B cell (primary cell): ENCODE measurements around the gene TMEM154. TPM values are rescaled to one million over a fixed set of nuclear protein-coding genes. Genes with fewer than 3 reads are reported as not detected.

Experiments used
- ATAC-seq: fragments of 200-7000 bp; cut with Tn5 transposase; one replicate; pipeline ENCODE4 v1.10.0; 2021; ENCODE audit warnings: low read depth, mild to moderate bottlenecking, moderate number of reproducible peaks, moderate library complexity
- CTCF ChIA-PET: fragments of 350-600 bp; sonication (Branson Sonifier 250); formaldehyde crosslinking; loops from one replicate; lab custom pipeline; 2021; ENCODE audit warnings: antibody characterized with exemption, inconsistent platforms; lab: Charles Lee
- POLR2A ChIA-PET: fragments of 350-600 bp; sonication (Branson Sonifier 250); formaldehyde crosslinking; loops from one replicate; lab custom pipeline; 2021; ENCODE audit warnings: antibody characterized with exemption; lab: Charles Lee
- DNase-seq: peaks from one replicate; pipeline ENCODE4 v3.0.0; 2013
- H2AFZ ChIP-seq: 2 replicates; pipeline ENCODE4 v1.6.1; 2012; ENCODE audit warnings: mild to moderate bottlenecking, low read depth, low read length; ENCODE audit not compliant: insufficient read depth, poor library complexity, severe bottlenecking
- H3K27ac ChIP-seq, 2 donors: 1 replicate in 1 of 2; 2 replicates in 1 of 2; pipeline ENCODE4 v1.5.1; 2012 to 2013; ENCODE audit warnings: low read length in 2 of 2, mild to moderate bottlenecking in 2 of 2, moderate library complexity in 1 of 2
- H3K27me3 ChIP-seq, 4 experiments: fragments of 200-600 bp in 1 of 4; sonication (generic) in 1 of 4; replicated peaks in 1 of 4; 1 replicate in 2 of 4; 2 replicates in 2 of 4; pipeline versions ENCODE4 v1.6.1 to v1.7.0; 2013 to 2016; ENCODE audit warnings: low read length in 3 of 4, mild to moderate bottlenecking in 2 of 4, mixed read lengths in 1 of 4, moderate library complexity in 1 of 4; ENCODE audit not compliant: insufficient read depth in 4 of 4, control insufficient read depth in 3 of 4; ENCODE audit errors: control extremely low read depth in 1 of 4
- H3K36me3 ChIP-seq, 2 experiments: replicated peaks in 1 of 2; 1 replicate in 1 of 2; 2 replicates in 1 of 2; pipeline versions ENCODE4 v1.6.1 to v1.7.1; 2013; ENCODE audit warnings: low read length in 1 of 2; ENCODE audit not compliant: insufficient read depth in 2 of 2, control insufficient read depth in 1 of 2; ENCODE audit errors: control extremely low read depth in 1 of 2, extremely low read depth in 1 of 2
- H3K4me1 ChIP-seq, 2 donors: fragments of 200-600 bp in 1 of 2; sonication (generic) in 1 of 2; 1 replicate in 1 of 2; 2 replicates in 1 of 2; pipeline versions ENCODE4 v1.5.1 to v1.6.1; 2013 to 2017; ENCODE audit warnings: low read length in 2 of 2; ENCODE audit not compliant: control insufficient read depth in 2 of 2, insufficient read depth in 2 of 2
- H3K4me2 ChIP-seq: replicated peaks from 2 replicates; pipeline ENCODE3; 2012; ENCODE audit warnings: mild to moderate bottlenecking, low read depth, low read length; ENCODE audit not compliant: poor library complexity, severe bottlenecking
- H3K4me3 ChIP-seq, 5 experiments: fragments of 200-600 bp in 1 of 5; sonication (generic) in 1 of 5; 1 replicate in 3 of 5; 2 replicates in 2 of 5; pipeline versions ENCODE4 v1.5.1 to v1.7.0; 2011 to 2016; ENCODE audit warnings: low read length in 4 of 5, mild to moderate bottlenecking in 4 of 5, low read depth in 2 of 5, control low read depth in 1 of 5, moderate library complexity in 1 of 5; ENCODE audit not compliant: insufficient read depth in 1 of 5; ENCODE audit errors: control extremely low read depth in 1 of 5, extremely low read depth in 1 of 5
- H3K79me2 ChIP-seq: fragments of 200-600 bp; sonication (generic); one replicate; pipeline ENCODE4 v1.6.0; 2016; ENCODE audit warnings: low read length; ENCODE audit not compliant: control insufficient read depth, insufficient read depth
- H3K9ac ChIP-seq: fragments of 200-600 bp; sonication (generic); 2 replicates; pipeline ENCODE4 v1.6.1; 2017; ENCODE audit warnings: mild to moderate bottlenecking, low read length, moderate library complexity
- H3K9me3 ChIP-seq, 3 donors: one replicate each; pipeline versions ENCODE4 v1.6.1 to v1.7.1; 2013; ENCODE audit warnings: low read length in 2 of 3; ENCODE audit not compliant: control insufficient read depth in 2 of 3, insufficient read depth in 1 of 3; ENCODE audit errors: control extremely low read depth in 1 of 3
- H4K20me1 ChIP-seq: 2 replicates; pipeline ENCODE4 v1.6.0; 2012; ENCODE audit warnings: mild to moderate bottlenecking, low read length; ENCODE audit not compliant: insufficient read depth, control insufficient read depth, poor library complexity, severe bottlenecking
- H3K27ac Mint-ChIP-seq: one replicate; pipeline ENCODE4 v1.8.0; 2021; ENCODE audit warnings: mixed read lengths
- H3K27me3 Mint-ChIP-seq: one replicate; pipeline ENCODE4 v1.8.0; 2021; ENCODE audit warnings: mixed read lengths
- H3K4me1 Mint-ChIP-seq: one replicate; pipeline ENCODE4 v1.8.0; 2021; ENCODE audit warnings: mixed read lengths
- H3K4me3 Mint-ChIP-seq: one replicate; pipeline ENCODE4 v1.8.0; 2021; ENCODE audit warnings: mixed read lengths
- H3K9me3 Mint-ChIP-seq: one replicate; pipeline ENCODE4 v1.8.0; 2022; ENCODE audit warnings: mixed read lengths; ENCODE audit not compliant: insufficient read depth
- EZH2 ChIP-seq: IDR thresholded peaks from 2 replicates; pipeline ENCODE4 v1.6.1; 2012; ENCODE audit warnings: borderline replicate concordance, low read depth, mild to moderate bottlenecking, moderate library complexity, low read length; ENCODE audit not compliant: insufficient read depth, poor library complexity, severe bottlenecking
- WGBS: methylation state at CpG from one replicate; pipeline ENCODE4 v1.1.5; 2013; ENCODE audit warnings: missing lambda C conversion rate; ENCODE audit not compliant: insufficient coverage; 5-methylcytosine and 5-hydroxymethylcytosine counted together
- intact Hi-C: fragments of 100-400 bp; cut with micrococcal nuclease; formaldehyde crosslinking; loops from one replicate; pipeline ENCODE4 v1.10.0; 2022
- polyA plus RNA-seq: library from polyadenylated mRNA; depleted of rRNA; stranded (reverse); fragments of >200 nt; gene quantifications from 2 replicates; pipeline ENCODE4 v1.2.3, GENCODE V29; 2012
- total RNA-seq, 2 donors: library from RNA; stranded (reverse); fragments of 120-200 nt in 1 of 2; gene quantifications; 1 replicate in 1 of 2; 2 replicates in 1 of 2; pipeline versions ENCODE4 v1.2.3 to v1.2.4, GENCODE V29; 2013 to 2022
- TF ChIP-seq, protein P1 (sequence below): fragments of 200-600 bp; IDR thresholded peaks from one replicate; pipeline ENCODE4 v1.8.0; 2022; ENCODE audit warnings: antibody characterized with exemption, mild to moderate bottlenecking

Gene TMEM154
- total and polyA plus RNA-seq, 2 donors (not counting 1 experiment from before 2014, with no cell fraction given) = 20.1 to 99.1 TPM

DNA sequence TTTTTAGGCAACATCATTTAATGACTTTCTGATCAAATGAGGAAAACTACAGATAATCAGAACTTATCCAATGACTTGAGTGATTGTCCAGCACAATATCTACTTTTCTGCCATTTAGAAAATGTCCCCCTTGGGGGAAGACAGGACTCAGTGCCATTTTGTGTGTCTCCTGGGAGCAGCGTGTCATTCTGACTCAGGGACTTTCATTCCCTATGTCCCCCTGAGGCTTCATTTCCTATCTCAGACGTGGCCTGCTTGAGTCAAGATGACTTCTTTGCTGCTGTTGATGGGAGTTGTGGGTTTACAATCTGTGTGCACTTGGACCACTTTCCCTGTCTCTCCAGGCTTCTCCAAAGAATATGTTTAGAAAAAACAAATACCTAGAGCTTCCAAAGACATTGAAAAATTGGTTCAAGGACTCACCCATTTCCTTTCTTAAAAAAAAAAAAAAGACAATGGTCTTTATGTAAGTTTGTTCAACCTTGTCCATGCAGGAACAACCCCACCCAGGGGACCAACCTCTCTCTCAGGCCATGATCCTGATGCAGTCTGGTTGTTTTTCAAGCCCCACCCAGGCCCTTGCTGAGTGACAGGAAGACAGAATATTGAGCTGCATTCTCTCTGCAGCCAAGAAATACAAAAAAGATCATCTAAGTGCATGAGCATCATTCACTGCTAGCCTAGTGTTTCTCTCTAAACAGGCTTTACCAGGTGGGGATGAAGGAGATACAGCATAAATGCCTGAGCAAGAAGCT, 34.3 kb upstream of the TMEM154 start:
- intact Hi-C loops = no loop called here

More for the DNA sequence above, 34.3 kb upstream of the TMEM154 start:
- Histone ChIP-seq H2AFZ (no peak overlapping the region), H4K20me1 (no peaks in the 10 kb centered on the region), H3K9me3 (peaks cover 0 to 10% (median 0%) of the 10 kb centered on the region in 3 donors), H3K4me1 (peaks cover 3 to 12% of the 10 kb centered on the region in 2 donors), H3K27ac (no peak overlapping the region), H3K4me2 (no peak overlapping the region), H3K9ac (no peak overlapping the region), H3K79me2 (no peaks in the 10 kb centered on the region), H3K36me3 (no peaks in the 10 kb centered on the region), H3K27me3 (no peaks in the 10 kb centered on the region), H3K4me3 (no peak overlapping the region)
- Mint-ChIP-seq H3K27ac (no peak overlapping the region), H3K4me1 (peaks cover 17% of the 10 kb centered on the region), H3K4me3 (no peak overlapping the region), H3K27me3 (no peaks in the 10 kb centered on the region), H3K9me3 (peaks cover 3% of the 10 kb centered on the region)
- TF ChIP-seq EZH2 = no peak
- TF ChIP-seq, protein P1, sequence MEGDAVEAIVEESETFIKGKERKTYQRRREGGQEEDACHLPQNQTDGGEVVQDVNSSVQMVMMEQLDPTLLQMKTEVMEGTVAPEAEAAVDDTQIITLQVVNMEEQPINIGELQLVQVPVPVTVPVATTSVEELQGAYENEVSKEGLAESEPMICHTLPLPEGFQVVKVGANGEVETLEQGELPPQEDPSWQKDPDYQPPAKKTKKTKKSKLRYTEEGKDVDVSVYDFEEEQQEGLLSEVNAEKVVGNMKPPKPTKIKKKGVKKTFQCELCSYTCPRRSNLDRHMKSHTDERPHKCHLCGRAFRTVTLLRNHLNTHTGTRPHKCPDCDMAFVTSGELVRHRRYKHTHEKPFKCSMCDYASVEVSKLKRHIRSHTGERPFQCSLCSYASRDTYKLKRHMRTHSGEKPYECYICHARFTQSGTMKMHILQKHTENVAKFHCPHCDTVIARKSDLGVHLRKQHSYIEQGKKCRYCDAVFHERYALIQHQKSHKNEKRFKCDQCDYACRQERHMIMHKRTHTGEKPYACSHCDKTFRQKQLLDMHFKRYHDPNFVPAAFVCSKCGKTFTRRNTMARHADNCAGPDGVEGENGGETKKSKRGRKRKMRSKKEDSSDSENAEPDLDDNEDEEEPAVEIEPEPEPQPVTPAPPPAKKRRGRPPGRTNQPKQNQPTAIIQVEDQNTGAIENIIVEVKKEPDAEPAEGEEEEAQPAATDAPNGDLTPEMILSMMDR = no peak
- ATAC-seq = no peak
- no peak for DNase-seq
- WGBS = no CpG with 5 or more reads among the region's 2 CpGs
- ChIA-PET POLR2A (interaction anchor here (1.2 kb wide), 1 partner anchor 35 kb away, joined by 5 read pairs; no protein-coding TSS in a partner anchor), CTCF (interaction anchor here (0.8 to 1.4 kb wide), 3 partner anchors 9 to 213 kb away, joined by 3 to 4 read pairs (median 3); no protein-coding TSS in a partner anchor)
